GM23338 (cell line): Measurements from ENCODE around the gene EP300. TPM values are rescaled to one million over a fixed set of nuclear protein-coding genes. Genes with fewer than 3 reads are reported as not detected.

Source experiments
- ATAC-seq: fragments of 200-7000 bp; cut with Tn5 transposase; 3 replicates; pipeline ENCODE4 v1.9.1; 2020
- DNase-seq: peaks from one replicate; pipeline ENCODE4 v3.0.0-alpha.2; 2015; ENCODE audit warnings: low spot score
- H2AFZ ChIP-seq: fragments of 200-600 bp; sonication (generic); 2 replicates; pipeline ENCODE4 v1.8.0; 2016; ENCODE audit warnings: antibody characterized with exemption, mild to moderate bottlenecking, moderate library complexity
- H3F3A ChIP-seq: fragments of 200-600 bp; sonication (generic); replicated peaks from 2 replicates; pipeline ENCODE4 v1.8.0; 2017; ENCODE audit warnings: antibody characterized with exemption, mixed run types, low read depth
- H3K27ac ChIP-seq: fragments of 200-600 bp; sonication (generic); 2 replicates; pipeline ENCODE4 v1.6.1; 2016; ENCODE audit warnings: low read depth
- H3K27me3 ChIP-seq: fragments of 200-600 bp; sonication (generic); 2 replicates; pipeline ENCODE4 v1.8.0; 2016; ENCODE audit warnings: mild to moderate bottlenecking, mixed run types, moderate library complexity; ENCODE audit not compliant: insufficient read depth
- H3K36me3 ChIP-seq: fragments of 200-600 bp; sonication (generic); 2 replicates; pipeline ENCODE4 v1.8.0; 2016; ENCODE audit warnings: mild to moderate bottlenecking; ENCODE audit not compliant: insufficient read depth
- H3K4me1 ChIP-seq: fragments of 200-600 bp; sonication (generic); 2 replicates; pipeline ENCODE4 v1.8.0; 2016; ENCODE audit warnings: mild to moderate bottlenecking, moderate library complexity; ENCODE audit not compliant: insufficient read depth
- H3K4me2 ChIP-seq: fragments of 200-600 bp; sonication (generic); 2 replicates; pipeline ENCODE4 v1.7.1; 2017; ENCODE audit warnings: mixed run types
- H3K4me3 ChIP-seq: fragments of 200-600 bp; sonication (generic); 2 replicates; pipeline ENCODE4 v1.6.1; 2016; ENCODE audit warnings: mixed run types
- H3K79me2 ChIP-seq: fragments of 200-600 bp; sonication (generic); replicated peaks from 2 replicates; pipeline ENCODE4 v1.8.0; 2017; ENCODE audit warnings: mild to moderate bottlenecking; ENCODE audit not compliant: insufficient read depth
- H3K9me2 ChIP-seq: fragments of 200-600 bp; sonication (generic); 2 replicates; pipeline ENCODE4 v1.8.0; 2017; ENCODE audit not compliant: insufficient read depth
- H4K20me1 ChIP-seq: fragments of 200-600 bp; sonication (generic); replicated peaks from 2 replicates; pipeline ENCODE4 v1.8.0; 2017; ENCODE audit warnings: mild to moderate bottlenecking; ENCODE audit not compliant: insufficient read depth
- H3K27ac Mint-ChIP-seq: 2 replicates; pipeline ENCODE4 v1.8.0; 2020; ENCODE audit warnings: inconsistent platforms, mild to moderate bottlenecking, moderate library complexity, mixed read lengths
- H3K27me3 Mint-ChIP-seq: 3 replicates; pipeline ENCODE4 v1.8.0; 2022; ENCODE audit warnings: low read depth, mild to moderate bottlenecking, moderate library complexity, mixed read lengths, inconsistent platforms; ENCODE audit not compliant: insufficient read depth, poor library complexity
- H3K36me3 Mint-ChIP-seq: 3 replicates; pipeline ENCODE4 v1.8.0; 2021; ENCODE audit warnings: low read depth, mild to moderate bottlenecking, inconsistent platforms, moderate library complexity, mixed read lengths
- H3K4me1 Mint-ChIP-seq: 3 replicates; pipeline ENCODE4 v1.8.0; 2020; ENCODE audit warnings: mild to moderate bottlenecking, inconsistent platforms, mixed read lengths
- H3K4me3 Mint-ChIP-seq: 3 replicates; pipeline ENCODE4 v1.8.0; 2021; ENCODE audit warnings: moderate library complexity, mild to moderate bottlenecking, inconsistent platforms, mixed read lengths
- H3K9me3 Mint-ChIP-seq: 3 replicates; pipeline ENCODE4 v1.8.0; 2020; ENCODE audit warnings: moderate library complexity, mild to moderate bottlenecking, inconsistent platforms, mixed read lengths
- CREB1 ChIP-seq: fragments of 250-450 bp; sonication (Bioruptor Pico); IDR thresholded peaks from 2 replicates; pipeline ENCODE4 v1.5.0; 2020; ENCODE audit warnings: low read depth, mild to moderate bottlenecking, moderate library complexity
- EZH2 ChIP-seq: fragments of 200-600 bp; sonication (generic); IDR thresholded peaks from one replicate; pipeline ENCODE4 v1.8.0; 2017; ENCODE audit warnings: antibody characterized with exemption, mild to moderate bottlenecking, low read depth; ENCODE audit not compliant: unreplicated experiment
- JUNB ChIP-seq: IDR thresholded peaks from one replicate; pipeline ENCODE4 v1.6.1; 2016; ENCODE audit warnings: antibody characterized with exemption; ENCODE audit not compliant: unreplicated experiment
- NANOG ChIP-seq: IDR thresholded peaks from 2 replicates; pipeline ENCODE4 v1.6.1; 2016; ENCODE audit warnings: antibody characterized with exemption, borderline replicate concordance
- POLR2AphosphoS5 ChIP-seq: IDR thresholded peaks from 2 replicates; pipeline ENCODE4 v1.6.1; 2016; ENCODE audit warnings: antibody characterized with exemption, low read depth
- STAT1 ChIP-seq: IDR thresholded peaks from one replicate; pipeline ENCODE4 v1.6.1; 2016; ENCODE audit warnings: antibody characterized with exemption; ENCODE audit not compliant: unreplicated experiment
- ZNF331 ChIP-seq: fragments of 250-450 bp; sonication (Bioruptor Pico); IDR thresholded peaks from 2 replicates; pipeline ENCODE4 v1.5.0; 2020; ENCODE audit warnings: low read depth, mild to moderate bottlenecking, moderate library complexity
- ZNF462 ChIP-seq: fragments of 250-450 bp; sonication (Bioruptor Pico); IDR thresholded peaks from 2 replicates; pipeline ENCODE4 v1.5.0; 2020; ENCODE audit warnings: mild to moderate bottlenecking, moderate library complexity
- polyA plus RNA-seq: library from polyadenylated mRNA; unstranded; fragments of >200 nt; fragmentation: Nextera tagmentation; extraction: Ambion mirVana; gene quantifications from 2 replicates; pipeline ENCODE4 v1.2.1, GENCODE V29; 2016
- total RNA-seq: library from RNA; depleted of rRNA; stranded (reverse); fragments of >200 nt; shearing (Covaris generic); gene quantifications from 2 replicates; pipeline ENCODE4 v1.2.3, GENCODE V29; 2014
- TF ChIP-seq, protein P1 (sequence below): IDR thresholded peaks from 2 replicates; pipeline ENCODE4 v1.6.1; 2016; ENCODE audit warnings: antibody characterized with exemption
- TF ChIP-seq, protein P2 (sequence below), 2 experiments: fragments of 200-600 bp in 1 of 2; sonication (generic) in 1 of 2; conservative IDR thresholded peaks; 2 replicates each; pipeline versions ENCODE4 v1.5.1 to v1.6.1; 2016 to 2017; ENCODE audit warnings: antibody characterized with exemption in 2 of 2, low read depth in 2 of 2, mild to moderate bottlenecking in 2 of 2, moderate library complexity in 1 of 2
- TF ChIP-seq, protein P3 (sequence below): IDR thresholded peaks from one replicate; pipeline ENCODE4 v1.6.1; 2018; ENCODE audit warnings: antibody characterized with exemption; ENCODE audit not compliant: unreplicated experiment

The EP300 gene
- total and polyA plus RNA-seq, 2 experiments from 2014 or later, result 40.7 to 129 TPM

- TF ChIP-seq, protein P1, sequence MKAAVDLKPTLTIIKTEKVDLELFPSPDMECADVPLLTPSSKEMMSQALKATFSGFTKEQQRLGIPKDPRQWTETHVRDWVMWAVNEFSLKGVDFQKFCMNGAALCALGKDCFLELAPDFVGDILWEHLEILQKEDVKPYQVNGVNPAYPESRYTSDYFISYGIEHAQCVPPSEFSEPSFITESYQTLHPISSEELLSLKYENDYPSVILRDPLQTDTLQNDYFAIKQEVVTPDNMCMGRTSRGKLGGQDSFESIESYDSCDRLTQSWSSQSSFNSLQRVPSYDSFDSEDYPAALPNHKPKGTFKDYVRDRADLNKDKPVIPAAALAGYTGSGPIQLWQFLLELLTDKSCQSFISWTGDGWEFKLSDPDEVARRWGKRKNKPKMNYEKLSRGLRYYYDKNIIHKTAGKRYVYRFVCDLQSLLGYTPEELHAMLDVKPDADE, result no peak
- TF ChIP-seq ZNF331 (CRISPR knock-in tag) (no peak), CREB1 (CRISPR knock-in tag) (no peak)
Observed at GRCh38 chr22:41123151-41123550, 30.8 kb downstream of the EP300 start (continued).

GRCh38 chr22:41124086-41124485 lies 31.7 kb downstream of the EP300 start:
- Mint-ChIP-seq H3K4me1 (no peaks in the 10 kb centered on the region; the same call in 1 of the 3 replicates), H3K9me3 (no peaks in the 10 kb centered on the region), H3K27ac (no peak overlapping the region), H3K27me3 (peaks cover 8% of the 10 kb centered on the region), H3K4me3 (no peak overlapping the region), H3K36me3 (peaks cover 71% of the 10 kb centered on the region)
- Histone ChIP-seq H2AFZ (no peak overlapping the region), H3K79me2 (peaks cover 81% of the 10 kb centered on the region), H3K27ac (no peak overlapping the region), H4K20me1 (peaks cover 80% of the 10 kb centered on the region), H3K36me3 (peaks cover 44% of the 10 kb centered on the region), H3K4me3 (no peak overlapping the region), H3K27me3 (no peaks in the 10 kb centered on the region), H3K4me1 (no peaks in the 10 kb centered on the region; the same call in 1 of the 2 replicates), H3K9me2 (no peaks in the 10 kb centered on the region), H3K4me2 (no peak overlapping the region), H3F3A (peaks cover 6% of the 10 kb centered on the region; the same call in 1 of the 2 replicates)
- DNase-seq, result no peak
- TF ChIP-seq, protein P1, result no peak
- TF ChIP-seq ZNF331 (CRISPR knock-in tag) (no peak), JUNB (no peak), NANOG (no peak), ZNF462 (no peak), STAT1 (no peak), CREB1 (CRISPR knock-in tag) (no peak), POLR2AphosphoS5 (no peak), EZH2 (no peak)
- TF ChIP-seq, protein P2, sequence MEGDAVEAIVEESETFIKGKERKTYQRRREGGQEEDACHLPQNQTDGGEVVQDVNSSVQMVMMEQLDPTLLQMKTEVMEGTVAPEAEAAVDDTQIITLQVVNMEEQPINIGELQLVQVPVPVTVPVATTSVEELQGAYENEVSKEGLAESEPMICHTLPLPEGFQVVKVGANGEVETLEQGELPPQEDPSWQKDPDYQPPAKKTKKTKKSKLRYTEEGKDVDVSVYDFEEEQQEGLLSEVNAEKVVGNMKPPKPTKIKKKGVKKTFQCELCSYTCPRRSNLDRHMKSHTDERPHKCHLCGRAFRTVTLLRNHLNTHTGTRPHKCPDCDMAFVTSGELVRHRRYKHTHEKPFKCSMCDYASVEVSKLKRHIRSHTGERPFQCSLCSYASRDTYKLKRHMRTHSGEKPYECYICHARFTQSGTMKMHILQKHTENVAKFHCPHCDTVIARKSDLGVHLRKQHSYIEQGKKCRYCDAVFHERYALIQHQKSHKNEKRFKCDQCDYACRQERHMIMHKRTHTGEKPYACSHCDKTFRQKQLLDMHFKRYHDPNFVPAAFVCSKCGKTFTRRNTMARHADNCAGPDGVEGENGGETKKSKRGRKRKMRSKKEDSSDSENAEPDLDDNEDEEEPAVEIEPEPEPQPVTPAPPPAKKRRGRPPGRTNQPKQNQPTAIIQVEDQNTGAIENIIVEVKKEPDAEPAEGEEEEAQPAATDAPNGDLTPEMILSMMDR (conservative IDR thresholded peaks at IDR 0.05; ENCODE audit: low read depth in 2 of 2), result no peak
- TF ChIP-seq, protein P3, sequence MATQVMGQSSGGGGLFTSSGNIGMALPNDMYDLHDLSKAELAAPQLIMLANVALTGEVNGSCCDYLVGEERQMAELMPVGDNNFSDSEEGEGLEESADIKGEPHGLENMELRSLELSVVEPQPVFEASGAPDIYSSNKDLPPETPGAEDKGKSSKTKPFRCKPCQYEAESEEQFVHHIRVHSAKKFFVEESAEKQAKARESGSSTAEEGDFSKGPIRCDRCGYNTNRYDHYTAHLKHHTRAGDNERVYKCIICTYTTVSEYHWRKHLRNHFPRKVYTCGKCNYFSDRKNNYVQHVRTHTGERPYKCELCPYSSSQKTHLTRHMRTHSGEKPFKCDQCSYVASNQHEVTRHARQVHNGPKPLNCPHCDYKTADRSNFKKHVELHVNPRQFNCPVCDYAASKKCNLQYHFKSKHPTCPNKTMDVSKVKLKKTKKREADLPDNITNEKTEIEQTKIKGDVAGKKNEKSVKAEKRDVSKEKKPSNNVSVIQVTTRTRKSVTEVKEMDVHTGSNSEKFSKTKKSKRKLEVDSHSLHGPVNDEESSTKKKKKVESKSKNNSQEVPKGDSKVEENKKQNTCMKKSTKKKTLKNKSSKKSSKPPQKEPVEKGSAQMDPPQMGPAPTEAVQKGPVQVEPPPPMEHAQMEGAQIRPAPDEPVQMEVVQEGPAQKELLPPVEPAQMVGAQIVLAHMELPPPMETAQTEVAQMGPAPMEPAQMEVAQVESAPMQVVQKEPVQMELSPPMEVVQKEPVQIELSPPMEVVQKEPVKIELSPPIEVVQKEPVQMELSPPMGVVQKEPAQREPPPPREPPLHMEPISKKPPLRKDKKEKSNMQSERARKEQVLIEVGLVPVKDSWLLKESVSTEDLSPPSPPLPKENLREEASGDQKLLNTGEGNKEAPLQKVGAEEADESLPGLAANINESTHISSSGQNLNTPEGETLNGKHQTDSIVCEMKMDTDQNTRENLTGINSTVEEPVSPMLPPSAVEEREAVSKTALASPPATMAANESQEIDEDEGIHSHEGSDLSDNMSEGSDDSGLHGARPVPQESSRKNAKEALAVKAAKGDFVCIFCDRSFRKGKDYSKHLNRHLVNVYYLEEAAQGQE, result no peak
- no peak for ATAC-seq
